Endothelial cell of umbilical vein (primary cell): Measurements from ENCODE around the gene THSD7B. TPM values are rescaled to one million over a fixed set of nuclear protein-coding genes. Genes with fewer than 3 reads are reported as not detected.
"Not testable (repeated sequence)": the region's sequence is repeated elsewhere in the genome, so short reads cannot be mapped to it uniquely, and the experiment has no call there.

ENCODE experiments used
- BruUV-seq: library from RNA; stranded (reverse); fragments of 400-500 nt; replicated peaks from 2 replicates; lab custom pipeline; 2021; lab: Mats Ljungman, UMichigan
- CTCF ChIA-PET: fragments of 300-600, 350-600 bp; sonication (Branson Sonifier 250); formaldehyde crosslinking; loops from one replicate; lab custom pipeline; 2021; ENCODE audit warnings: antibody characterized with exemption, inconsistent platforms; lab: Charles Lee
- POLR2A ChIA-PET: fragments of 300-600, 350-600 bp; sonication (Branson Sonifier 250); formaldehyde crosslinking; loops from one replicate; lab custom pipeline; 2021; ENCODE audit warnings: antibody characterized with exemption, inconsistent platforms; lab: Charles Lee
- DNase-seq: peaks from one replicate; pipeline ENCODE4 v3.0.0-alpha.2; 2011; ENCODE audit warnings: low read depth, low spot score
- FAIRE-seq: peaks from 2 replicates; lab custom pipeline; 2011; peaks lifted over from hg19 to GRCh38; lab: Jason Lieb, UNC
- H2AFZ ChIP-seq: 2 replicates; pipeline ENCODE4 v1.6.0; 2012; ENCODE audit warnings: low read depth, low read length, control low read depth, inconsistent platforms
- H3K27ac ChIP-seq: 2 replicates; pipeline ENCODE4 v1.5.1; 2011; ENCODE audit warnings: low read depth, mild to moderate bottlenecking, control low read depth, low read length, moderate library complexity; ENCODE audit not compliant: insufficient read depth
- H3K27me3 ChIP-seq, 2 experiments: 2 replicates each; pipeline versions ENCODE4 v1.6.0 to v1.6.1; 2011; ENCODE audit warnings: low read length in 2 of 2, mixed read lengths in 1 of 2; ENCODE audit not compliant: control insufficient read depth in 2 of 2, insufficient read depth in 2 of 2
- H3K36me3 ChIP-seq, 2 experiments: 2 replicates in 1 of 2; 3 replicates in 1 of 2; pipeline ENCODE4 v1.5.1; 2011; ENCODE audit warnings: low read length in 2 of 2, mild to moderate bottlenecking in 1 of 2, moderate library complexity in 1 of 2; ENCODE audit not compliant: control insufficient read depth in 2 of 2, insufficient read depth in 2 of 2; ENCODE audit errors: extremely low read depth in 1 of 2
- H3K4me1 ChIP-seq: 3 replicates; pipeline ENCODE4 v1.5.1; 2011; ENCODE audit warnings: mild to moderate bottlenecking, low read length; ENCODE audit not compliant: control insufficient read depth, insufficient read depth; ENCODE audit errors: extremely low read depth
- H3K4me2 ChIP-seq: 2 replicates; pipeline ENCODE4 v1.6.1; 2011; ENCODE audit warnings: low read length, control low read depth, mixed read lengths; ENCODE audit not compliant: insufficient read depth
- H3K4me3 ChIP-seq, 3 experiments: fragments of 200-600 bp in 1 of 3; sonication (generic), shearing (Covaris generic) in 1 of 3; replicated peaks in 1 of 3; 2 replicates each; pipeline ENCODE4 v1.5.1; 2011 to 2016; ENCODE audit warnings: control low read depth in 3 of 3, low read length in 3 of 3, mild to moderate bottlenecking in 2 of 3, inconsistent platforms in 1 of 3, low read depth in 1 of 3, moderate library complexity in 1 of 3; ENCODE audit not compliant: insufficient read depth in 1 of 3
- H3K79me2 ChIP-seq: 2 replicates; pipeline ENCODE4 v1.6.0; 2012; ENCODE audit warnings: low read length, inconsistent platforms; ENCODE audit not compliant: control insufficient read depth, insufficient read depth
- H3K9ac ChIP-seq: replicated peaks from 2 replicates; pipeline ENCODE3; 2011; ENCODE audit warnings: low read length, control low read depth; ENCODE audit not compliant: insufficient read depth; ENCODE audit errors: extremely low read depth
- H3K9me1 ChIP-seq: replicated peaks from 3 replicates; pipeline ENCODE4 v1.6.0; 2011; ENCODE audit warnings: mild to moderate bottlenecking, low read length; ENCODE audit not compliant: control insufficient read depth, insufficient read depth; ENCODE audit errors: extremely low read depth
- H3K9me3 ChIP-seq: replicated peaks from 2 replicates; pipeline ENCODE4 v1.5.1; 2012; ENCODE audit warnings: low read length, inconsistent platforms; ENCODE audit not compliant: control insufficient read depth, insufficient read depth
- H4K20me1 ChIP-seq: replicated peaks from 2 replicates; pipeline ENCODE3; 2011; ENCODE audit warnings: mild to moderate bottlenecking, low read length; ENCODE audit not compliant: control insufficient read depth, insufficient read depth; ENCODE audit errors: extremely low read depth
- EZH2 ChIP-seq: IDR thresholded peaks from 2 replicates; pipeline ENCODE4 v1.6.1; 2012; ENCODE audit warnings: borderline replicate concordance, low read depth, mild to moderate bottlenecking, moderate library complexity, low read length, inconsistent platforms; ENCODE audit not compliant: severe bottlenecking
- JUN ChIP-seq: IDR thresholded peaks from 2 replicates; pipeline ENCODE4 v1.6.1; 2011; ENCODE audit warnings: borderline replicate concordance, low read depth; ENCODE audit not compliant: insufficient read length, insufficient read depth
- MAX ChIP-seq: IDR thresholded peaks from 2 replicates; pipeline ENCODE4 v1.6.1; 2011; ENCODE audit not compliant: insufficient read depth, insufficient read length
- dilution Hi-C: fragments of 300-500 bp; cut with MboI; formaldehyde crosslinking; loops from one replicate; pipeline ENCODE4 v1.15.0; 2019; ENCODE audit warnings: low sequenced_read_pairs; ENCODE audit not compliant: extremely low pct_ligation_motif_present
- intact Hi-C: fragments of 100-400 bp; cut with micrococcal nuclease; formaldehyde crosslinking; loops from one replicate; pipeline ENCODE4 v1.10.0; 2022
- polyA plus RNA-seq, 4 experiments: library from polyadenylated mRNA; depleted of rRNA in 3 of 4; stranded (reverse) in 3 of 4; unstranded in 1 of 4; fragments of >200 nt; gene quantifications; 2 replicates each; pipeline versions ENCODE4 v1.2.1 to v1.2.3, GENCODE V29; 2011 to 2012; ENCODE audit warnings: missing spikeins in 1 of 4
- total RNA-seq: library from RNA; stranded (reverse); gene quantifications from 2 replicates; pipeline ENCODE4 v1.2.3, GENCODE V29; 2021

THSD7B gene
- total and polyA plus RNA-seq, 2 donors (not counting 3 experiments of a cell fraction or from before 2014, with no cell fraction given): 0.04 TPM; not detected in 1

GRCh38 chr2:137696916-137697315 is 931.6 kb downstream of the THSD7B start:
- H3K4me3 ChIP-seq: no peak overlapping the region
- H3K27ac ChIP-seq: no peak overlapping the region
- ChIA-PET CTCF (no interaction called here), POLR2A (no interaction called here)
- intact Hi-C loops: no loop called here
- no peaks in the 10 kb centered on the region for H4K20me1 ChIP-seq
- H2AFZ ChIP-seq: no peak overlapping the region
- dilution Hi-C loops: no loop called here
- no peaks in the 10 kb centered on the region for H3K9me1 ChIP-seq
- DNase-seq (no peak), FAIRE-seq (no peak)
- H3K79me2 ChIP-seq: no peaks in the 10 kb centered on the region
- TF ChIP-seq EZH2: no peak
- no peak for TF ChIP-seq MAX
- TF ChIP-seq JUN: no peak
- no peak overlapping the region for H3K9ac ChIP-seq
- no peak overlapping the region for H3K4me2 ChIP-seq
- no peaks in the 10 kb centered on the region for H3K36me3 ChIP-seq
- peaks cover 12% of the 10 kb centered on the region for H3K4me1 ChIP-seq
- H3K27me3 ChIP-seq: no peaks in the 10 kb centered on the region
- no TSS peak for BruUV-seq
- H3K9me3 ChIP-seq: peaks cover 2% of the 10 kb centered on the region

- H3K4me2 ChIP-seq, FAIRE-seq, H3K27ac ChIP-seq, DNase-seq, H3K9ac ChIP-seq, H4K20me1 ChIP-seq, dilution Hi-C loops, H2AFZ ChIP-seq, H3K4me1 ChIP-seq, H3K9me3 ChIP-seq, H3K4me3 ChIP-seq, H3K36me3 ChIP-seq, CTCF ChIA-PET, intact Hi-C loops, H3K27me3 ChIP-seq, H3K9me1 ChIP-seq, POLR2A ChIA-PET, BruUV-seq, H3K79me2 ChIP-seq: not testable (repeated sequence)
Observed at GRCh38 chr2:137700250-137700649, 934.9 kb downstream of the THSD7B start.
